GM12878 (cell line): ENCODE measurements around the gene ADAMTS17. TPM values are rescaled to one million over a fixed set of nuclear protein-coding genes. Genes with fewer than 3 reads are reported as not detected.

ENCODE experiments used
- ATAC-seq: fragments of 200-7000 bp; cut with Tn5 transposase; 3 replicates; pipeline ENCODE4 v1.9.1; 2020; ENCODE audit warnings: mild to moderate bottlenecking, moderate library complexity
- BruUV-seq: library from RNA; stranded (reverse); fragments of 400-500 nt; replicated peaks from 2 replicates; lab custom pipeline; 2021; lab: Mats Ljungman, UMichigan
- CTCF ChIA-PET: fragments of 300-600 bp; sonication (Branson Sonifier 250); formaldehyde crosslinking; extraction: SDS; loops from one replicate; lab custom pipeline; 2021; ENCODE audit warnings: inconsistent platforms; lab: Yijun Ruan, JAX
- POLR2A ChIA-PET: fragments of 350-600 bp; formaldehyde crosslinking; extraction: SDS; loops from one replicate; lab custom pipeline; 2021; ENCODE audit warnings: inconsistent platforms; lab: Charles Lee
- RAD21 ChIA-PET: fragments of 300-600 bp; sonication (Branson Sonifier 250); formaldehyde crosslinking; loops from one replicate; lab custom pipeline; 2023; ENCODE audit warnings: antibody characterized with exemption; ENCODE audit not compliant: unreplicated experiment; lab: Charles Lee
- SMC1A ChIA-PET: fragments of 300-600 bp; sonication (Branson Sonifier 250); formaldehyde crosslinking; loops from one replicate; lab custom pipeline; 2023; ENCODE audit not compliant: unreplicated experiment, uncharacterized antibody; lab: Charles Lee
- DNase-seq: peaks from one replicate; pipeline ENCODE4 v3.0.0-alpha.2; 2011; ENCODE audit warnings: low read depth, low spot score
- FAIRE-seq: peaks from 3 replicates; lab custom pipeline; 2011; peaks lifted over from hg19 to GRCh38; lab: Jason Lieb, UNC
- H2AFZ ChIP-seq: 2 replicates; pipeline ENCODE4 v1.6.0; 2011; ENCODE audit warnings: low read depth, low read length, control low read depth; ENCODE audit not compliant: control insufficient read depth
- H3K27ac ChIP-seq: 2 replicates; pipeline ENCODE4 v1.5.1; 2011; ENCODE audit warnings: control low read depth; ENCODE audit not compliant: control insufficient read depth, insufficient read depth
- H3K27me3 ChIP-seq, 2 experiments: replicated peaks in 1 of 2; 2 replicates each; pipeline versions ENCODE4 v1.6.0 to v1.6.1; 2011; ENCODE audit warnings: low read length in 1 of 2; ENCODE audit not compliant: control insufficient read depth in 2 of 2, insufficient read depth in 2 of 2
- H3K36me3 ChIP-seq, 2 experiments: 2 replicates each; pipeline ENCODE4 v1.5.1; 2011; ENCODE audit warnings: low read length in 1 of 2; ENCODE audit not compliant: control insufficient read depth in 2 of 2, insufficient read depth in 2 of 2
- H3K4me1 ChIP-seq: 2 replicates; pipeline ENCODE4 v1.6.1; 2011; ENCODE audit warnings: mild to moderate bottlenecking, low read length, moderate library complexity, mixed read lengths; ENCODE audit not compliant: control insufficient read depth, insufficient read depth
- H3K4me2 ChIP-seq: 2 replicates; pipeline ENCODE4 v1.6.0; 2011; ENCODE audit warnings: control low read depth; ENCODE audit not compliant: control insufficient read depth, insufficient read depth
- H3K4me3 ChIP-seq: fragments of 200-600 bp; sonication (generic); 2 replicates; pipeline ENCODE4 v1.5.1; 2016
- H3K79me2 ChIP-seq: 2 replicates; pipeline ENCODE4 v1.6.0; 2011; ENCODE audit warnings: low read length; ENCODE audit not compliant: control insufficient read depth, insufficient read depth
- H3K9ac ChIP-seq: 2 replicates; pipeline ENCODE4 v1.8.0; 2011; ENCODE audit warnings: low read length, control low read depth, mixed read lengths; ENCODE audit not compliant: control insufficient read depth, insufficient read depth
- H3K9me3 ChIP-seq: replicated peaks from 3 replicates; pipeline ENCODE4 v1.5.1; 2011; ENCODE audit warnings: mild to moderate bottlenecking, low read length; ENCODE audit not compliant: control insufficient read depth, insufficient read depth
- H4K20me1 ChIP-seq: 2 replicates; pipeline ENCODE4 v1.6.0; 2011; ENCODE audit not compliant: control insufficient read depth, insufficient read depth
- CBX3 ChIP-seq: fragments of 200-600 bp; sonication (generic); IDR thresholded peaks from 2 replicates; pipeline ENCODE4 v1.6.1; 2016; ENCODE audit warnings: low read depth, borderline replicate concordance
- SMAD5 ChIP-seq: IDR thresholded peaks from 2 replicates; pipeline ENCODE4 v1.6.1; 2016; ENCODE audit warnings: antibody characterized with exemption, low read depth
- ZBED1 ChIP-seq: IDR thresholded peaks from 2 replicates; pipeline ENCODE4 v1.6.1; 2016; ENCODE audit warnings: borderline replicate concordance
- WGBS: methylation state at CpG from one replicate; pipeline ENCODE4 v1.1.6; 2016; ENCODE audit warnings: low lambda C conversion rate; ENCODE audit not compliant: insufficient replicate concordance, insufficient coverage; ENCODE audit errors: missing lambda C conversion rate; 5-methylcytosine and 5-hydroxymethylcytosine counted together
- in situ Hi-C: fragments of 300-500 bp; cut with MboI; formaldehyde crosslinking; loops from 9 replicates; pipeline ENCODE4 v1.14.3; 2018; ENCODE audit warnings: mixed read lengths
- intact Hi-C: fragments of 100-400 bp; cut with micrococcal nuclease; formaldehyde crosslinking; loops from one replicate; pipeline ENCODE4 v1.14.2; 2022; ENCODE audit not compliant: unreplicated experiment
- polyA plus RNA-seq, 11 experiments: library from polyadenylated mRNA; depleted of rRNA in 4 of 11; unstranded in 6 of 11; stranded (reverse) in 5 of 11; fragments of >200 nt; fragmentation: Nextera tagmentation in 4 of 11; fragmentation: Illumina TruSeq in 1 of 11; extraction: Ambion mirVana in 4 of 11; extraction: Trizol in 1 of 11; gene quantifications; 1 replicate in 1 of 11; 2 replicates in 10 of 11; pipeline versions ENCODE4 v1.2.1 to v1.2.3, GENCODE V29; 2011 to 2016; ENCODE audit warnings: inconsistent platforms in 2 of 11, missing spikeins in 2 of 11, low read depth in 1 of 11
- total RNA-seq, 4 experiments: library from RNA; depleted of rRNA in 3 of 4; stranded (reverse); fragments of >200 nt in 3 of 4; fragmentation: Illumina TruSeq in 1 of 4; extraction: Trizol in 1 of 4; gene quantifications; 2 replicates each; pipeline versions ENCODE4 v1.2.1 to v1.2.3, GENCODE V29; 2013 to 2021
- TF ChIP-seq, protein P1 (sequence below): IDR thresholded peaks from 2 replicates; pipeline ENCODE4 v1.6.1; 2011; ENCODE audit warnings: borderline replicate concordance, low read depth, mild to moderate bottlenecking, moderate library complexity, low read length; ENCODE audit not compliant: insufficient read depth, poor library complexity, severe bottlenecking
- TF ChIP-seq, protein P2 (sequence below): fragments of 450-650 bp; IDR thresholded peaks from 2 replicates; pipeline ENCODE4 v1.6.1; 2017; ENCODE audit warnings: borderline replicate concordance
- TF ChIP-seq, protein P3 (sequence below): IDR thresholded peaks from 2 replicates; pipeline ENCODE4 v1.6.1; 2011; ENCODE audit warnings: low read depth, low read length, improper control_type of control experiment, borderline replicate concordance

The ADAMTS17 gene
- total and polyA plus RNA-seq, 10 of the 15 experiments (the other 5 are each of a cell fraction or from before 2014, with no cell fraction given), result 0.04 to 0.50 (median 0.10) TPM; not detected in 4

DNA sequence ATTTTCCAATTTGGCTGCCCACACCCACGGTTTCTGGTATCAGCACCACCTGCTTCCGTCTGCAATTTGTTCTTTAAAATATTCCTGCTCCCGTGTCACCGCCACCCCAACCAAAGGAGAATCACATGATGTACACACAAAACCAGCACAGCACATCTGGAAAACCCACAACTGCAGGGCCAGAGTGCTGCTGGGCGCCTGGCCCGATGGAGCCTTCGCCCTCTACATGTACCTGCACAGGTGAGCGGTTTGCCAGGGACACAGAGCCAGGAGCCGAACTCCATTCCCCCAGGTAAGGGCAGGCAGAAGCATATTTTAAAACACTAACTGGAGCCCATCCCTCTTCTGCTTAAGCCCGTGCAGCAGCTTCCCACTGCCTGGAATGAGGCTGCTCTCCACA, 75.6 kb downstream of the ADAMTS17 start (continued):
- TF ChIP-seq, protein P1, sequence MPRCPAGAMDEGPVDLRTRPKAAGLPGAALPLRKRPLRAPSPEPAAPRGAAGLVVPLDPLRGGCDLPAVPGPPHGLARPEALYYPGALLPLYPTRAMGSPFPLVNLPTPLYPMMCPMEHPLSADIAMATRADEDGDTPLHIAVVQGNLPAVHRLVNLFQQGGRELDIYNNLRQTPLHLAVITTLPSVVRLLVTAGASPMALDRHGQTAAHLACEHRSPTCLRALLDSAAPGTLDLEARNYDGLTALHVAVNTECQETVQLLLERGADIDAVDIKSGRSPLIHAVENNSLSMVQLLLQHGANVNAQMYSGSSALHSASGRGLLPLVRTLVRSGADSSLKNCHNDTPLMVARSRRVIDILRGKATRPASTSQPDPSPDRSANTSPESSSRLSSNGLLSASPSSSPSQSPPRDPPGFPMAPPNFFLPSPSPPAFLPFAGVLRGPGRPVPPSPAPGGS, result no peak
- TF ChIP-seq, protein P2, sequence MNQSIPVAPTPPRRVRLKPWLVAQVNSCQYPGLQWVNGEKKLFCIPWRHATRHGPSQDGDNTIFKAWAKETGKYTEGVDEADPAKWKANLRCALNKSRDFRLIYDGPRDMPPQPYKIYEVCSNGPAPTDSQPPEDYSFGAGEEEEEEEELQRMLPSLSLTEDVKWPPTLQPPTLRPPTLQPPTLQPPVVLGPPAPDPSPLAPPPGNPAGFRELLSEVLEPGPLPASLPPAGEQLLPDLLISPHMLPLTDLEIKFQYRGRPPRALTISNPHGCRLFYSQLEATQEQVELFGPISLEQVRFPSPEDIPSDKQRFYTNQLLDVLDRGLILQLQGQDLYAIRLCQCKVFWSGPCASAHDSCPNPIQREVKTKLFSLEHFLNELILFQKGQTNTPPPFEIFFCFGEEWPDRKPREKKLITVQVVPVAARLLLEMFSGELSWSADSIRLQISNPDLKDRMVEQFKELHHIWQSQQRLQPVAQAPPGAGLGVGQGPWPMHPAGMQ, result no peak
- TF ChIP-seq, protein P3, sequence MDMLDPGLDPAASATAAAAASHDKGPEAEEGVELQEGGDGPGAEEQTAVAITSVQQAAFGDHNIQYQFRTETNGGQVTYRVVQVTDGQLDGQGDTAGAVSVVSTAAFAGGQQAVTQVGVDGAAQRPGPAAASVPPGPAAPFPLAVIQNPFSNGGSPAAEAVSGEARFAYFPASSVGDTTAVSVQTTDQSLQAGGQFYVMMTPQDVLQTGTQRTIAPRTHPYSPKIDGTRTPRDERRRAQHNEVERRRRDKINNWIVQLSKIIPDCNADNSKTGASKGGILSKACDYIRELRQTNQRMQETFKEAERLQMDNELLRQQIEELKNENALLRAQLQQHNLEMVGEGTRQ, result no peak
- TF ChIP-seq SMAD5 (no peak), ZBED1 (no peak)

DNA sequence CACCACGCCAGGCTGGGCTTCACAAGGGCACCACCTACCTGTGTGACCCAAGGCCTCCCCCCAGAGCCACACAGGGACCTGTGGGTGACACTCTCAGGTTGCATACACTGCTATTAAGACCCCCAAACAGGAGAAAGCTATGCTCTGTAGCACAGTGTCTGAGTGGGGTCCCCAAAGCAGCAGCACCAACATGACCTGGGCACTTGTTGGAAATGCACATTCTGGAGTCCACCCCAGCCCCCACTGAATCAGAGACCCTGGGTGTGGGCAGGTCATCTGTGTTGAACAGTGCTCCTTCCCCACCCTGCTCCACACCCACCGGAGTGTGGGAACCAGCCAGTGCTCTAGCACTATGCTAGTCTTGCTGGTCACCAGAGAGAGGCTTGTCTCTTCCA, 76.1 kb downstream of the ADAMTS17 start:
- ChIA-PET SMC1A (no interaction called here), CTCF (no interaction called here), POLR2A (no interaction called here), RAD21 (no interaction called here)
- no peak for ATAC-seq
- Histone ChIP-seq H3K9ac (no peak overlapping the region), H3K27ac (no peak overlapping the region), H3K4me1 (no peaks in the 10 kb centered on the region), H3K79me2 (no peaks in the 10 kb centered on the region), H3K36me3 (no peaks in the 10 kb centered on the region), H3K9me3 (no peaks in the 10 kb centered on the region), H2AFZ (no peak overlapping the region), H3K4me2 (no peak overlapping the region), H4K20me1 (no peaks in the 10 kb centered on the region), H3K27me3 (no peaks in the 10 kb centered on the region; a peak in 1 of 4 replicates), H3K4me3 (no peak overlapping the region)
- in situ Hi-C loops, result no loop called here
- 0% methylated on average over 2 of the region's 2 CpGs for WGBS
- intact Hi-C loops, result no loop called here
- TF ChIP-seq CBX3, result no peak
- no peak for FAIRE-seq
- no TSS peak for BruUV-seq
- DNase-seq, result no peak
